ENCODE data around the gene CBX1. TPM values are rescaled to one million over a fixed set of nuclear protein-coding genes. Genes with fewer than 3 reads are reported as not detected.

CBX1 gene
- total and polyA plus RNA-seq, 2 of the 8 experiments (the other 6 are each of a cell fraction or from before 2014, with no cell fraction given), result 38.7 to 173 TPM

- TF ChIP-seq HDAC2 (IDR thresholded peaks at IDR 0.05; ENCODE audit: borderline replicate concordance in 1 of 2, low read depth in 2 of 2, low read length in 2 of 2), result peak in 1 of 2 experiments; percentile 21; a peak in 1 of 4 replicates
These were observed 64.0 kb downstream of the CBX1 start, which contains the start of gene COPZ2 (continued) for GRCh38 chr17:48037036-48037837.
